HG03520 (cell line): ENCODE data around the gene COPA.
"Not testable (repeated sequence)": the region's sequence is repeated elsewhere in the genome, so short reads cannot be mapped to it uniquely, and the experiment has no call there.

Experiments used
- ATAC-seq: cut with Tn5 transposase; IDR thresholded peaks from one replicate; pipeline ENCODE4 v1.9.1; 2021; ENCODE audit warnings: mild to moderate bottlenecking, moderate library complexity; ENCODE audit not compliant: unreplicated experiment

COPA gene

DNA sequence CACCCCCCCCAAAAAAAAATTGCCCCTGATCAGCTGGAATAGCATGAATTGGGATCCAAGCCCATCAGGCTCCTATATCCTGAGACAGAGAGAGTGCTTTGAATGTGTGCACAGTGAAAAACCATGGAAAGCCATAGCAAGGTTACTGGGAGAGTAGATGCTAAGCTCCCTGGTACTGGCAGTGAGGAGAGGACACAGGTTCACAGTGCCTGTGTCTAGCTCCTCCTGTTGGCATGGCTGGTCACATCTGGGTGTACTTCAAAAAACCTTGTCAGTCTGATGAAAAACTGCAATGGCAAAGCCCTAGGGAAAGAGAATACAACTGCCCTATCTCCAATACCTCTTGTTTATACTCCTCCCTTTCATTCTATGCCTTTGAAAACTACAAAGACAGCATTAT is 12.9 kb downstream of the COPA start:
- ATAC-seq, result no peak

DNA sequence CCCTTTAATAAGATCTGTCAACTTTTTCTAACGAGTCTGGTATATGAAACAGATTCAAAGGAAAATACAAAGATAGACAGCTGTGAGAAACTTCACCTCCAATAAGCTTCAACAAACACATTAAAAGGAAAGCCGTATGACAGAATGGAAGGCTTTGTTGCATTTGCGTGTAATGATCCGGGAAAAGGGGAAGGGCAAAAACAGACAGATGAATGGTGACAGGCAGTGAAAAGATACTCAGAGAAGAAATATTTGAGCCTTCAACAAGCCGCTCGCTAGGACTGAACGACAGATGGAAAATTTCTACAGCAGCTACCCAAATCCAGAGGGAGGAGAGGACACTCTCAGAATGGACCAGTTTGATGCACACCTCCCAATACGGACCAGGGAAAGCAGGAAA is 14.9 kb downstream of the COPA start:
- ATAC-seq, result no peak

- no peak for ATAC-seq
These were observed 16.6 kb downstream of the COPA start for GRCh38 chr1:160326418-160326817.

- no peak for ATAC-seq
These were observed 17.8 kb downstream of the COPA start for GRCh38 chr1:160325252-160325651.

DNA sequence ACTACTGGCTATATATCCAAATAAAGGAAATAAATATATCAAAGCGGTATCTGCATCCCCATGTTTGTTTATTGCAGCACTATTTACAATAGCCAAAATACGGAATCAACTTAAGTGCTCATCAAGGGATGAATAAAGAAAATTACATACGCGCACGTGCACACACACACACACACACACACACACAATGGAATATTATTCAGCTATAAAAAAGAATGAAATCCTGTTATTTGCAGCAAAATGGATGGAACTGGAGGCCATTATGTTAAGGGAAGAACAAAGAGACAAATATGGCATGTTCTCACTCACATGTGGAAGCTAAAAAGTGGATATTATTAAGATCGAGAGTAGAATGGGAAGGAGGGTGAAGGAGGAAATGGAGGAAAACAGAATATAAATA is 20.2 kb downstream of the COPA start:
- no peak for ATAC-seq

- ATAC-seq, result no peak
These were observed 27.7 kb downstream of the COPA start for GRCh38 chr1:160315359-160315758.

DNA sequence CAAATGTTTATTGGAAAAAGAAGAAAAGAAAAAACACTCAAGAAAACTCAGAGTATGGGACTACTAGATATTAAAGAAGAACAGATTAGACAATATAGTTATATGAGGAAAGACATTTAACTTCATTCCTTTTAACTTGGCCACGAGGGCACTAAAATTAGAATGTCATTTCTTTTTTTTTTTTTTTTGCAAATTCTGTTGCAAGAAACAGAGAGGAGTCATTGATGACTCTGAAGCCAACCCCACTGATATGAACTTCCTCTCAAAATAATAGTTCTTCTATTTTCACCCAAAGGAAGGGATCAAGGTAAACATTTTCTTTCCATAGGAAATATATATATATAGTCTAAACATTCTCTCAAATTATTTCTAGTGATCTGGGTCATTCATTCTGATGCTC is 33.5 kb downstream of the COPA start:
- ATAC-seq, result no peak

GRCh38 chr1:160309185-160309557 is 33.9 kb downstream of the COPA start:
- ATAC-seq, result no peak

GRCh38 chr1:160308451-160309184 is 34.4 kb downstream of the COPA start:
- ATAC-seq, result no peak

DNA sequence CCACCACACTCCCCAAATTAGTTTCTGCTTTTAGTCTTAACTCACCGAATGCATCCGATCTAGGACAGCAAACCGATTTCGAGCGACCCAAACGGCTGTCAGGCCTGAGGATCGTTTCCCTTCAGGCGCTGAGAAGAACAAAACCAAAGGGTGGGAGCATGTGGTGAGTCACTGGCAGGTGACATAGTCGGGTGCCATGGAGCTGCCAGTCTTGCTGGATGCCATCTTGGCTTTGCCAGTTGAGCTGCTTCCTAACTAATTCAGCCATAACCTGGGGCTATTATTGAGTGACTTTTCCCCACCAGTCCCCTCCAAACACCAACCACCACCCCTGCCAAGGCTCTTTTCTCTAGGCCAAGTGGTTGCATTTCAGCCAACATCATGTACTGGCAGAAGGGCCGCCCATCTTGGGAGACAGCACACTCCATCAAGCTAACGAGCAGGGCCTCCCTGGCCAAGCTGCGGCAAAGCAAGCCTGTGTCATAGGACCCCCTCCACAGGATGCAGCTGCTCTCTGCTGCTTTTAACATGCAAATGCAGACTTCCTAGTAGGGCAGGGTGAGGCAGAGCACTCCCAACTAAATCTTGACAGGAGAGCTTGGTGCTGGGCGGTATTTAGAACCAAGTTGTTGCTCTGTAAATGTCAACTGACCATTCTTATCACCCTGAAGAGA is 35.8 kb downstream of the COPA start:
- no peak for ATAC-seq

- no peak for ATAC-seq
These were observed 42.9 kb downstream of the COPA start for GRCh38 chr1:160300173-160300572.

DNA sequence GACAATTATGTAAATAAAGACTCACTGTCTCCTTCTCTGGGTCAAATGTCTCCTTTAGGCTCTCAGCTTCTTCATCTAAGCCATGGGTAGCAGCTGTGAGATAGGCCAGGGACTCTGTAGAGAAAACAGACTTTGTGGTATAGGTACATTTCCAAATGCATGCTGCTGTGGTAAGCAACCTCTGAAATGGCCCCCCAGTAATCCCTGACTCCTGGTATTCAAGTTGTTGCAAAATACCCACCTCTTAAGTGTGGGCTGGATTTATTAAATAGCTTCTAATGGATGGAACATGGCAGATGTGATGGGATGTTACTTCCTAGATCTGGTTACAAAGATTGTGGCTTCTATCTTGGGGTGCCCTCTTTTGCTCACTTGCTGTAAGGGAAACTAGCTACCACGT is 47.0 kb downstream of the COPA start:
- no peak for ATAC-seq

DNA sequence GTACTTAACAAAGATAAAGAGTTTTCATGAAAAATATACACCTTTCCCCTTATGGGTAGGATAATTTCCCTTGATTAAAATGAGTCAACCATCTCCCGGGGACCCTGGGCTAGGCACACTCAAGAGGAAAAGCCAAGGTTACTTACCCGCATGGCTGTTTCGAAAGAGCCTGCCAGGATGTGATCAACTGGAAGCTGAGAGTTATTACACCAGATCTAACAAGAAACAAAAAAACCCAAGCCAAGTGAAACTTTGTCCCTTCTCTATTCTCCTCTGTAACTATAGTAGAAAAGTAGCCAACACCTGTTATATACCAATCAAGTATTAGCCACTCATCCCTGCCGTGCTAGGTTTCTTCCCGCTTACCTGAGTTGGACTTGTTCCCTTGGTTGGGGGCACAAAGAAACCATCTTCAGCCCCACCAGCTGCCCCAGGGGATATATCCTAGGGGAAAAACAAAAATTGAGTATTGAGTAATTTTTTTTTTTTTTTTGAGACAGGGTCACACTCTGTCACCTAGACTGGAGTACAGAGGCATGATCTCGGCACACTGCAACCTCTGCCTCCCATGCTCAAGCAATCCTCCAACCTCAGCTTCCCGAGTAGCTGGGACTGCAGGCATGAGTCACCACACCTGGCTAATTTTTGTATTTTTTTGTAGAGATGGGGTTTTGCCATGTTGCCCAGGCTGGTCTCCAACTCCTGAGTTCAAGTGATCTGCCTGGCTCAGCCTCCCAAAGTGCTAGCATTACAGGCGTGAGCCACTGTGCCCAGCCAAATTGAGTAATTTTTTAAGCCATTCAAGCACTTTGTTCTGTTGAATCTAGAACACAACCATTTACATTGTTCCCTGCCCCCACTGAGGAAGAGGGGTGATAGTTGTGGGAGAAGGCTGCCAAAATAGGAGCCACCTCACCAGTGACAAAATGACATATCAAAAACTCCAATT is 49.8 kb downstream of the COPA start:
- ATAC-seq, result no peak

DNA sequence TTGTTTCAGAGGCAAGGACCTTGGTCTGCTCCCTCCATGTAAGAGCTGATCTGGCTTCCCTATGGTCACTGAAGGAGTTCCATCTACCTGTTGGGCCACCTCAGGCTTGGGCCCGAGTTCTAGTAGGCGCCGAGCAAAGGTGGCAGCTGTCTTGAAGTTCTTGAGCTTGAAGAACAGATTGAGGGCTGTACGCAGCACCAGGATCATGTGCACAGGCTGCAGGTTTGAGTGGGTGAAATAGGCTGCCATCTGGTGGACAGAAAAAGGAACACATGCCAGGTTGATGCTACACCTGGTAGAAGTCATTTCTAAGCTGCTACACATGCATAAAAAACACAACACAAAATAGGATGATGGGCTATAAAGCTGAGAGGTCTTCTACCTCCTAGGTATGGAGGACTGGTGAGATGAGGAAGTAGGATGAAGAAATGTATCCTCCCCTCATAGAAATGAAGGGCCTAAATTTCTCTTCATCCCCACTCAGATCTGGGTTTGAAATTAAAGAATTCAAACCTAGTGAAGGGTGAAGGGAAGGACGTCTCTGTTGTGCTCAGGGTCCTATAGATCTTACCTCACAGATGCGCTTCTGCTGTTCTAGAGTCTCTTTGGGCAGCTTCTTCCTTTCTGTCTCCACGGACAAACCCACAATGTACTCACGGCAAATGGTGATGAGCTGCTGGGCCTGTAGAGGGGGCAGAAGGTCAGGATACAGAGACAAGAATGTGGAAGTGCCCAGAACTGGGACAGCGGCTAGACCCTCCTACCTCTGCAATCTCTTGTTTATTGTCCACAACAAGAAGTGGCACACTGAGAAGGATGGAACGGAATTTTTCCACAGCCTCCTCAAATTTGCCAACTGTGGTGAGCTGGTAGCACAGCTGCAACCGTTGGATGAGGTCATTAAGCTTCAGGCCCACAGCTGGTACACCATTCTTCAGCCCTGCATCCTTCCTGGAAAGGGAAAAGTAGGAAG is 51.5 kb downstream of the COPA start:
- ATAC-seq, result no peak

DNA sequence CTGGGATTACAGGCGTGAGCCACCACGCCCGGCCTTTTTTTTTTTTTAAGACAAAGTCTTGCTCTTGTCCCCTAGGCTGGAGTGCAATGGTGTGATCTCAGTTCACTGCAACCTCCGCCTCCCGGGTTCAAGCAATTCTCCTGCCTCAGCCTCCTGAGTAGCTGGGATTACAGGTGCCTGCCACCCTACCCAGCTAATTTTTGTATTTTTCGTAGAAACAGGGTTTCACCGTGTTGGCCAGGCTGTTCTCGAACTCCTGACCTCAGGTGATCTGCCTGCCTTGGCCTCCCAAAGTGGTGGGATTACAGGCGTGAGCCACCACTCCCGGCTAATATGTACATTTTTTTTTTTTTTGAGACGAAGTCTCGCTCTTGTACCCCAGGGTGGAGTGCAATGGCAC is 55.3 kb downstream of the COPA start:
- not testable (repeated sequence) for ATAC-seq

DNA sequence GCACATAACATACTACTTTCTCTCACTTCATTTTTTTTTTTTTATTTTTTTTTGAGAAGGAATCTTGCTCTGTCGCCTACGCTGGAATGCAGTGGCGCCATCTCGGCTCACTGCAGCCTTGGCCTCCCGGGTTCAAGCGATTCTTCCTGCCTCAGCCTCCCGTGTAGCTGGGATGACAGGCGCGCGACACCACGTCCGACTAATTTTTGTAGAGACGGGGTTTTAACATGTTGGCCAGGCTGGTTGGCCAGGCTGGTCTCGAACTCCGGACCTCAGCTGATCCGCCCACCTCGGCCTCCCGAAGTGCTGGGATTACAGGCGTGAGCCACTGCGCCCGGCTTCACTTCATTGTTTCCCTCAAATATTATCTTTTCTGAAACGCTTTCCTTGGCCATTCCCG is 57.5 kb downstream of the COPA start:
- ATAC-seq, result no peak

DNA sequence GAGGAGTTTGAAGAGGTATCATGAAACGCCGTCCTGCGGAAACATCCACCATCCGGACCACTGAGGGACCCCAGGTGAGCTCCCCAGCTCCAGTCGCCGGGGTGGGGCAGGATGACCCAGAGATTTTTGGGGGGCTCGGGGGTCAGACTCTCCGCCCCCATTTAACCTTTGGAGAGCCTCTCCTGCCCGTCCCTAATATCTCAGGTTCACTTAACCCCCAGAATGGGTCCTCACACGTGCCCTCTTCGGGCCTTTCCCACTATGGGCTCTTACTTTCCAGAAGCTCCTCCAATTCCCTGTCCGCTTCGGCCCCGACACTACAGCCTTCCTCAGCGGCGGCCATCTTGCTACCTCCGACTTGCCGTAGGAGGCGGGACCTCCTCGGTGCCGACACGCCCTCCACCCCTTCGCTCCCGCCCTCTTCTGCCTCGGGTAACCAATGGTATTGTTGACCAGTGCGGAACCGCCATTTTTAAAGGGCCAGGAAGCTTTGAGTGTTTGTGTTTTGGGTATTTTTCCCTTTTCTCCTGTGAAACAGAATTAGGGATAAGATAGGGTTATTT is 58.2 kb downstream of the COPA start, which contains the start of gene PEX19:
Gene PEX19, minus strand, starts transcription at position 352 of the 563 bp plus-strand sequence. Its CDS starts 9 bp downstream, at position 343.
- ATAC-seq, result peak; percentile 91

DNA sequence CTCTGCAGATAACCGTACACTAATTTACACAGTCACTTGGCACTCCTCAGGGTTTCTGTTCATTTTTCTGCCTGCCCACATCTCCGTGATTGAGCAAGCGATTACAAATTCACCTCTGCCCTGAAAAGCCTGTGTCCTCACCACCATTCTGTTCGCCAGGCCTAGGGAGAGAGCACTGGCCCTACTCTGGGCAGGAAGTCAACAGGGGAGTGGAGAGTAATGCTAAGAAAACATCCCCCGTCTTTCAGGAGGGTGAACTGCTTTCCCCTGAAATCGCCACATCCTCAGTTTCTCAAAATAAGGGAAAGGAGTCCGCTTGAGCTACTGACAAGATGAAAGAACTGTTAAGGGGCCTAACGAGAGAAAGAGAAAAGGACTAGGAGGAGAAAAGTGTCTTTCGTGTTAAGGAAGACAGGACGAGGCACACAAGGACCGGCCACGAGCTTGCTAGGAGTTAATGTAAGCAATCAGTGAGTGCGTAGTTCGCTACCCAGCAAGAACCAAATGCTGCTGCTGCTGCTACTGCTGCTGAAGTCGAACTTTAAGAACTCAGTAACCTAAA is 58.7 kb downstream of the COPA start:
- peak; percentile 15 for ATAC-seq

GRCh38 chr1:160282807-160283206 is 60.2 kb downstream of the COPA start:
- ATAC-seq, result no peak

GRCh38 chr1:160277987-160278386 is 65.1 kb downstream of the COPA start:
- no peak for ATAC-seq
